NOMO-1 treated with dmso at 0.1 percent for 144 hours (cell line): Measurements from ENCODE around the gene MTFR1L.
A peak's percentile ranks its signal among the peaks of the same experiment; 100 is the strongest.

Experiments
- DNase-seq: peaks from one replicate; lab custom pipeline; 2025; ENCODE audit not compliant: unreplicated experiment; lab: John Stamatoyannopoulos, UW

Gene MTFR1L

DNA sequence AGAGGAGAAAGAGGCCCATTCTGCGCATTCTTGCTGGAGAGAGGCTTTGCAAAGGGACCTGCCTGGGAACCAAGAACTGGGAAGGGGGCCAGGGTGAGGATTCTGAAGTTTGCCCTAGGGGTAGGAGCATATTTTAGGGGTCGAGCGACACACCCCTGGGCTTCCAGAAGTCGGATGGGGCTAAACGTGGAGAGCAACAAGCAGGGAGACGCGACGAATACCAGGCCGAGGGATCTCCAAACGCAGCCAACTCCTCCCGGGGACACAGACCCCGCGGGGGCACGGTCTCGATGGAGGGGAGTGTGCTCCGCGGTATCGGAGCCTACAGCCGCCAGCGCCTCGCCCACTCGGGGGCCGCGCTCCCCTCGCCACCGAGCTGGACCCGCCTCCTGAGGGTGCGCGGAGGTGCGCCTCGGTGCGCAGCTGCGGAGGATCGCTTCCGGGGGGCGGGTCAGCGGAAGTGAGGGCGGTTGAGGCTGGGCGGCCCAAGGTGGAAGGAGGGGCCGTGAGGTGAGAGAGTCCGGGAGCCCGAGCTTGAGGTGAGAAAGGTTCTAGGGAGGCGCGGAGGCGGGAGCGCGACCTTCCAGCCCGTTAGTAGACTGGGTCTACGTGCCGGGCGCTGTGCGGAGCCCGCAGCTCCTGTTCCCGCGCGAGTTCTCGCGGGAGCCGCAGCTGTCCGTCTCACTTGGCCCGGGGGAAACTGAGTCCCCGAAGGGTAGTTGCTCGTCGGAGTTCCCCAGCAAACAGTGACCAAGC is at the start of gene MTFR1L:
TSS of gene MTFR1L (plus strand) at position 464 of the 756 bp plus-strand sequence. CDS start 3,151 bp downstream, outside the sequence.
- DNase-seq: peak; percentile 68

- no peak for DNase-seq
Observed at GRCh38 chr1:25770541-25771220, 49.1 kb upstream of the MTFR1L start.

DNA sequence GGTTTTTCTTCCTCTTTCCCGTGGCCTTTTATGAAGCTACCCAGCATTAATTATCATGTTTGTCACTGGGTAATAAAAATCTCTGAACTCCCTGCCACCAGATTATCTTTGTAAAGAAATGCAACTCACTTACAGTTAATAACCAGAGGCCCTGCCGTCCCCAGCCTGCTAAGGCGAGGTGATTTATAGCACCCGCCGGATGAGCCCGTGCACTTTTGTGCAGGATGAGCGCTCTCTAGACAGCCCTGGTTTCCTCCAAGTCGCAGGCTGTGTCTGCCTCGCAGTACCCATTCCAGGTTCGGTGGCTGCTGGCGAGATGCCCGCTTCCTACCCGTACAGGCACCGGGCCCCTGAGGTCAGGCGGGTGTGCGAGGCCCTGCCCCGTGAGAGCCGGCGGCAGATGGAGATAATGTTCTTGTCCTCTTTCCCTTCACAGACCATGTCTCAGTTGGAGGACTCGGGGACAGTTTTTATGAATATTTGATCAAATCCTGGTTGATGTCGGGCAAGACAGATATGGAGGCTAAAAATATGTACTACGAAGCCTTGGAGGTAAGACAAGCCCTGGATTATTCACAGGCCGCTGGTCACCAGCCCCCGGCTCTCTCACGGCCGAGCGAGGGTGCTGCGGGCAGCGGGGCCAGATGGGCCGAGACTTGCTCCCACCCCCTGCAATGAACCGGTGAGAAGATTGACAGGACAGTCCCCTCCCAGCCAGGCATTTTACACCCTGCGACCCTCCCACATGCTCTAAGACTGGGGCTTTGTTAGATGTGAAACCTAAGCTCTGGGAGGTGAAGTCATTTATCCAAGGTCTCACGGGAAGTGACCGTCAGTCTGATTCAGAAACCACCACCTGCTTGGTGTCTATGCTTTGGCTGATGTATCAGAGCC is 48.3 kb upstream of the MTFR1L start:
- DNase-seq: peak; percentile 91

DNA sequence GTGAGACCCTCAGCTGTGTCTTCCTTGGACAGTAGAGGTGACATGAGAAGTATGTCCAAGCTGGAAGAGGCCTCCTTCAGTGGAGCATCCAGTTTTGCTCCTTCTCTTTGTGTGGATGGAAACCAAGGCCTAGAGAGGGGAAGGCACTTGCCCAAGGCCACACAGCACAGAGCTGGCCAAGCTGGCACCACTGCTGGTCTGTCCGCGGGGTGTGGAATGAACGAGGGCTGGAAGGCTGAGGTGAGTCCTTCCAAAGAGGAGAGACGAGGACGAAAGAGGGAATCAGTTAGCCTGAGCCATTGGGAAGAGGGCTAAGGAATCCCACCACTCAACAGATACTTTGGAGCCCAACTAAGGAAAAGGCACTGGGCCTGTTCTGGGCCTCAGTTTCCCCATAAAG is 47.6 kb upstream of the MTFR1L start:
- DNase-seq: no peak

DNA sequence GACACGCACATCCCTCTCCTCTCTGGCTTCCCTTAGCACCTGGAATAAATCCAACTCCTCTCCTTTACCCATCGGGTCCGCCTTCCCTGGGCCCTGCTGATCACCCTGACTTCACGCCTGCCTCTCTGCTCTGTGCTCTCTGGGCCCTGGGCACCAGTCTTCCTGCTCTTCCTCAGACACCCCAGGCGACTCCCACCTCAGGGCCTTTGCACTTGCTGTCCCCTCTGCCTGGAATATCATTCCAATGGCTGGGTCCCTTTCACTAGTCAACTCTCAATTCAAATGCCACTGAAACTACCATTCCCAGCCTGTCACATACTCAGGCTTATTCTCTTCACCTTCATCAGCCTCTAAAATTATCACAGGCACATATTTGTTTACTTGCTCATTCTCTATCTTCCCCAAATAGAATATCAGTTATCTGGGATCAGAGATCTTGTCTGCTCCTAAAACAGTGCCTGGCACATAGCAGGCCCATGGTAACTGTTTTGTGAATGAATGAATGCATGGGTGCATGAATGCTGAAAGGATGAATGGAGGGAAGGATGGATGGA is 47.0 kb upstream of the MTFR1L start:
- no peak for DNase-seq

- no peak for DNase-seq
Observed at GRCh38 chr1:25773441-25774125, 46.2 kb upstream of the MTFR1L start.

DNA sequence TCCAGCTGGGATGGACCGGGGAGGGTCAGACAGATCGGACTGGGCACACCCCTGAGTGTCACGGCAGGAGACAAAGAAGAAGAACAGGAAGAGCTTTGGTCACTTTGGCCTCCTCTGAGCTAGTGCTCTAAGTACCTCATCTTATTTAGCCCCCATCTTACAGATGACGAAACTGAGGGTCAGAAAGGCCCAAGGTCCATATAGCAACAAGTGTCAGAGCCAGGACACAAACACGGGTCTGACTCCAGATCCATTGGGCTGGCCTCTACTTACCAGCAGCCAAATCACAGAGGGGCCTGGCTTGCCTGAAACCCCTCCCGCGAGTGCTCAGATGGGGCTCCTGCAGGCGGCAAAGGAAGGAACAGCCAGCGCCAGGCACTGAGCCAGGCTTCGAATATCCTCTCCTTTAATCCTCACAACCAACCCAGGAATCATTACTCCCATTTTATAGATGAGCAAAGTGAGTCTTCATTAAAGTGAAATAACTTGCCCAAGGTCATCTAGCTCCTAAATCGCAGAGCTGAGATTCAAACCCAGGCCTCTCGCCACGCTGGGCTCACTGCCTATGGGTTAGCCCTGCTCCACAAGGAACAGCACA is 45.4 kb upstream of the MTFR1L start:
- DNase-seq: no peak

DNA sequence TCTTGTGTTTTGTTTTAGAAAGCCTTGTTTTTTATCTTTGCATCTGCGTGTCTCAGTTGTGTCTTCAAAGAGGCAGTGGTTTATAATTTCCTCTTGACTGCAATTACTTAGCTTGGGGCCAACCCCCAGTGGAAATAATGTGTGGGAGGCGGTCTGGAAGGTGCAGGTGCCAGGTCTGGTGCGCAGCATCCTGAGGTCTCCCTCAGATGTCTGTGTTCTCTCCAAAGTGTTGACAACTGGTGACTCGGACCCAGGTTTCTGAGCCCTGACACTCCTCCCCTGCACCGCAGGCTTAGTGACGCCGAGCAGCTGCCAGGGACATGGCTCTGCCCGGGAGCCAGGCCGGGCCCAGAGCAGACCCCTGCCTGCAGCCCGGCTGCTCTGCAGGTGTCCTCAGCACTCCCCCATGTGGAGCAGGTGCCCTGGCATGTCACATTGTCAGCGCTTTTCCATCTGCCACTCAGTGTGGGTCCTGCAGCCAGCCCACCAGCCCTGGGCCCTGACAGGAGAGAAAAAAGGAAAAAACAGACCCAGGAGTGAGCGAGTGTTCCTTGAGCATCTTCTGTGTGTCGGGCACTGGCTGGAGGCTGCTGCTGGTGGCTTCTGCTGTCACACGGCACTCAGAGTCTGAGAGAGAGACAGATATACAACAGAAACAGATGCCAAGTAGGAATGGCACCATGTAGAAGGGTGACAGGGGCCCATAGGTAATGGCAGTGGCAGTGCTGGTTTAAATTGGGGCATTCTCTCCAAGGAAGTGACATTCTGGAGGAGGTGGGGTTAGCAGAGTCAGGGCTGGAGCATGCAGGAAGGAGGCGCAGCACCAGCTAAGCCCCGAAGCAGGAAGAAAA is 44.6 kb upstream of the MTFR1L start:
- no peak for DNase-seq

- DNase-seq: no peak
Observed at GRCh38 chr1:25779388-25779787, 40.4 kb upstream of the MTFR1L start.

DNA sequence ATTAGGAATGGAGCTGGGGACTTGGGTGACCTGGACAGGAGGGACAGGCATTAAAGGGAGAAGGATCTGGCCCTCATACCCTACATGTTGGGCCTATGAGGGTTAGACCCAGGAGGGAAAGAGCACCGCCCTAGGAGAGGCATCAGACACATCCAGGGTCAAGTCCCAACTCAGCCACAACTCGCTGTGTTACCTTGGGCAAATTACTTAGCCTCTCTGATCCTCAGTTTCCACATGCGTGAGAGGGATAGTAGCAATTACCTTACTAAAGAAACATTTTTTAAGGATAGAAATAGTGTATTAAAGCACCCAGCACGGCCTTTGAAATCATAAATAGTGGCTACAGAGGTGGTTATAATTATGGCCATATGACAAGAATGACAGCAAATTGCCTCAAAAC is 39.9 kb upstream of the MTFR1L start:
- DNase-seq: no peak

DNA sequence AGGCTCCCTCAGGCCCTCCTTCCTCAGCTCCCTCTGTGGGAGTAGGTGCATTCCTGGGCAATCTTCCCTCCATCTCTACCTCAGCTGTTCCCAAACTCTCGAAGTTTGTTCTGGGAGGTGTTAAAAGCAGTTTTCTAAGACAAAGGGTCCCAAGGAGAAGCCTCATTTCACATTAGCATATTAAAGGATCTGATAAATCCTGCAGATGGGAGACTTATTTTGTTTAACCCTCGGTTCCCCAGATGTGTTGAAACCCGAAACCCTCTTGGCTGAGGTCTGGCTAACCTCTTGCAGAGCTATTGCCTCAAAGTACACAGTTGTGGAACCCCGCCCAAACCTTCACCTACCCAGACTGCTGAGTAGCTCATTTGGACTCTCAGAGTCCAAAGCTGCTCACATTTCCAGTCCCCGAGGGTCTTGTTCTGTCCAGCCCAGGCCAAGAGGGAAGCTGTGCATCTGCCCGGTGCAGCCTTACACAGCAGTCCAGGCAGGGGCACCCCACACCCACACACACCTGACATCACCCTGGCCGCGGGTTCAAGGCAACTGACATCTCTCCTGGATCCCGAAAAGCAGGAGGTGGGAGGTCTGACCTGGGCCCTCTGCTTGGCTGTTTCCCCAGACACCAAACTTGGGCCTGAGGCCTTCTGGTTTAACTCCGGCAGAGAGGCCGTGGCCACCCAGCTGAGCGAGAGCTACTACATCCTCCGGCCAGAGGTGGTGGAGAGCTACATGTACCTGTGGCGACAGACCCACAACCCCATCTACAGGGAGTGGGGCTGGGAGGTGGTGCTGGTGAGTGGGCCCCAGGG is 39.2 kb upstream of the MTFR1L start:
- DNase-seq: no peak

DNA sequence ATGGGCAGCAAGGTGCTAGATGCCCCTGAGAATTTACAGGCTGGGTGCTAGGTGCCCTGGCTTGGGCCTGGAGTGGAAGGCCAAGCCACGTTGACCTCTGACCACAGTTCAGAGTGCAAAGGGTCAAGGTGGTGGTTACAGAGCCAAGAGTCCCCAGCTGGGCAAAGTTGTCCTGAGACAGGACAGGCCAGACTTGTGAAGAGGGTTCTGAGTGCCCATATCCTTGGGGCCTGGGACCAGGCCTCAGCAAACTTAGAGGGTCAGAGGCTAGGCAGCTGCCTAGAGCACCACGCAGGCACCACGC is 38.7 kb upstream of the MTFR1L start:
- DNase-seq: no peak

DNA sequence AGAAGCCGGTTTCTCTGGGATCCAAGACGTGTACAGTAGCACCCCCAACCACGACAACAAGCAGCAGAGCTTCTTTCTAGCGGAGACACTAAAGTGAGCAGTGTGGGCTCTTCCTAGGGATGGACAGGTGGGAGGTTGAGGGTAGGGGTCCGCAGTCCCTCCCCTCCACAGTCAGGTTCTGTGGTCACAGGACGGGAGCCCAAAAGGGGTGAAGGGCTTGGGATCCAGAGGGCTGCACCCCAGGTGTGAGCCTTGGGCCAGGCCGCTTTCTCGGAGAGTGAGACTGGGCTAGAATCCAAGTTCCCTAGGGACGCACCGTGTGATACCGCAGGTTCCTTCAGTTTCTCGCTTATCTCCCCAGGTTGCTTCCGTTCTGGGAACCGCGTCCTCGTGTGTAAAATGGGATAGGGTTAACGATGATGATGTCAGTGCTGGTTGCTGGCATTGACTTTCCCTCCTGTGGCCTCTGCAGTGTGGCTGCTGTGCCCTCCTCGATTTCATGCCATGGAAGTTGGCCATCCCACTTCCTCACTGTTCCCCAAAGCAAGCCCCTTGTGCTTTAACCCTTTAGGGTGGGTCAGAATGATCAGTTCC is 37.0 kb upstream of the MTFR1L start:
- no peak for DNase-seq

DNA sequence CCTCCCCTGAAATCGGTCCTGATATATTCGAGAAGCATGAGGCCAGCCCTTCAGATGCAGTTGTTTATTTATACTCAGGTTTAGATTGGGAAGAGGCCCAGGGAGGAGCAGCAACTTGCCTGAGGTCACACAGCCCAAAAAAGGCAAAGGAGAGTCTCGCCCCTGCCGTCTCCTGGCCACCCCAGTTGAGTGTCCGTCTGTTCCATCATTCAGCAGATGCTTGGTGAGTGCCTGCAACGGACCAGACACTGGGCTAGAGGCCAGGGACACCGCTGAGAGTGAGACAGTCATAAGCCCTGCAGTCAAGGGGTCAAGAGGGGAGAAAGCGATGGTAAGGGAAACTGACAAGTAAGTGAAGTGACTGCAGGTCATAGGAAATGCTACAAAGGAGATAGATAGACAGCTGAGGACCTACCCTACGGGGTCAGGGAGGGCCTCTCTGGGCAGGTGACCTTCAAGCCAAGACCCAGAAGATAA is 35.1 kb upstream of the MTFR1L start:
- DNase-seq: no peak

DNA sequence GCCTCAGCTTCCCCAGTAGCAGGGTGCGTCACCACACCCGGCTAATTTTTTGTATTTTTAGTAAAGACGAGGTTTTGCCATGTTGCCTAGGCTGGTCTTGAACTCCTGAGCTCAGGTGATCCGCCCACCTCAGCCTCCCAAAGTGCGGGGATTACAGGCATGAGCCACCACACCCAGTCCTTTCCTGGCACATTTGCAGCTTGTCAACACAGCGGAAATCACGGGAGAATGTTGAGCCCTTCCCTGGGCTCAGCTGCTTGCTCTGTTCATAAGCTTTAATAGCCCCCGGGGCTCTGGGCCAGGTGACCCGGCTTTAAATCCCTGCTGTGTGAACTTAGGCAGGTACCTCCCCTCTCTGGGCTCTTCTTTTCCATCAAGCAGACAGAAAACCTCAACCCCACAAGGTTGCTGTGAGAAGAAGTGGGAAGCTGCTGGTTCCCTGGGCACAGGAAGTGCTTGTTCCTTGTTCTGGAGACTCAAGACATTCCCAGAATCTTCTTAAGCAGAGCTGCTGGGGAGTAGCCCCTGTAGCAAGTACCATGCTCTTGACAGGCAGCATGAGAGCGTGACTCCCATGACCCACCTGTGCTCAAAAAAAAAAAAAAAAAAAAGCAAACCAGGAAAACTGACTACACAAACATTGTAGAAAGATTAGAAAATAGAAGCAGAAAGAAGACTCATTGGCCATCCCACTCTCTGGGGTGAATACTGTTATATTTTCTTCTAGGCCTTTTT is 34.3 kb upstream of the MTFR1L start:
- no peak for DNase-seq

- no peak for DNase-seq
Observed at GRCh38 chr1:25786887-25787759, 32.6 kb upstream of the MTFR1L start.

- DNase-seq: no peak
Observed at GRCh38 chr1:25787760-25788166, 32.0 kb upstream of the MTFR1L start.
